NCI-H2107 (cell line): ENCODE data around the gene ZNF865.
A peak's percentile ranks its signal among the peaks of the same experiment; 100 is the strongest.

Experiments
- DNase-seq: peaks from one replicate; lab custom pipeline; 2025; lab: John Stamatoyannopoulos, UW

Gene ZNF865

GRCh38 chr19:55644842-55645511, 39.5 kb downstream of the ZNF865 start:
- DNase-seq: no peak

GRCh38 chr19:55645512-55645881, 40.0 kb downstream of the ZNF865 start:
- no peak for DNase-seq

- no peak for DNase-seq
Observed at GRCh38 chr19:55646889-55647731, 41.7 kb downstream of the ZNF865 start.

- no peak for DNase-seq
Observed at GRCh38 chr19:55647732-55648584, 42.5 kb downstream of the ZNF865 start, which contains the start of gene CCDC106. CCDC106 (plus strand) TSS chr19:55648212; CDS start chr19:55649047, 835 bp downstream.

- DNase-seq: no peak
Observed at GRCh38 chr19:55648585-55649267, 43.3 kb downstream of the ZNF865 start.

GRCh38 chr19:55649268-55650125, 44.0 kb downstream of the ZNF865 start:
- no peak for DNase-seq

GRCh38 chr19:55650126-55650557, 44.7 kb downstream of the ZNF865 start:
- no peak for DNase-seq

- no peak for DNase-seq
Observed at GRCh38 chr19:55650602-55651230, 45.3 kb downstream of the ZNF865 start.

- DNase-seq: no peak
Observed at GRCh38 chr19:55651236-55651635, 45.8 kb downstream of the ZNF865 start.

- DNase-seq: no peak
Observed at GRCh38 chr19:55652311-55653128, 47.1 kb downstream of the ZNF865 start.

- peak; percentile 99 for DNase-seq
Observed at GRCh38 chr19:55653651-55654322, 48.3 kb downstream of the ZNF865 start.

- peak; percentile 98 for DNase-seq
Observed at GRCh38 chr19:55654323-55654867, 48.9 kb downstream of the ZNF865 start.

- peak; percentile 91 for DNase-seq
Observed at GRCh38 chr19:55654868-55655647, 49.6 kb downstream of the ZNF865 start, which contains the start of gene U2AF2. U2AF2 (plus strand) TSS chr19:55655035; CDS start chr19:55655105, 70 bp downstream.

GRCh38 chr19:55655648-55656040, 50.2 kb downstream of the ZNF865 start:
- DNase-seq: no peak

- DNase-seq: no peak
Observed at GRCh38 chr19:55656552-55656951, 51.1 kb downstream of the ZNF865 start.

- DNase-seq: no peak
Observed at GRCh38 chr19:55656988-55657747, 51.7 kb downstream of the ZNF865 start.
